HG03139 (cell line): ENCODE data around the gene KLF3.

Experiments
- ATAC-seq: cut with Tn5 transposase; IDR thresholded peaks from one replicate; pipeline ENCODE4 v1.9.1; 2021; ENCODE audit not compliant: unreplicated experiment

Gene KLF3

GRCh38 chr4:38735870-38736269 lies 71.9 kb downstream of the KLF3 start:
- ATAC-seq = no peak

DNA sequence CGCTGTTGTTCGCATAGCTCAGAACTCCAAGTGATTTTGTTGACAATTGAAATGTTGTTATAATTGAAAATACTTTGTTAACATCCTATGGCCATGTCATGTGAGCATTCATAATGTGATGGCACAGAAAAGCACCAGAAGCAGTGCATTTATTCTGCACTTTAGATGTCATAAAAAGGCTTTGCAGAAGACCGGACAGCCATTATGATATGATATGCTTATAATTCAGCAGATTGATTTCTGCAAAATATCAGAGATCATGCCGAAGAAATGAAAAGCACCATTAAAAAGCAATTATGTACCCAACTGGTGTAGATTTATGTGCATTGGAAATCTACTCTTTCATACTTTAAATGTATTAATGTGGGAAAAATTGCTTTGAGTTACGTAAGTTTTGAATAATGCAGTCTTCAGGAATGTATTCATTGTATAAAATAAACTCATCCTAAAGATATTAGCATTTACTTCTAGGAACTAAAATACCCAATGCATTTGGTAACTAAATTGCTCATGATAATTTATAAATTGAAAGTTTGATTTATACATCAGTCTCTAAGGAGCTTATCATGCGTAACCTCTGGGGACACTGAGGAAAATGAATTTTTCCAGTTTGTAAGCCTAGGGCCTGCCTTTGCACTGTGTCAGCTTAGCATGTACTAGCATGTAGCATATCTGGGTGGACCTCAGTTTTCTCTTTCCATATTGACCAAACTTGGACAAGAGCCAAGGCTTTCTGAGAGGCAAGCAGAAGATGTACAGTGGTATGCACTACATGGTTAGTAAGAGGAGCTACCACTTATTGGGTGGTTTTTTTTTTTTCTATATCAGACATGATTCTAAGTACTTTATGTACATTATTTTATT lies 75.2 kb downstream of the KLF3 start:
- no peak for ATAC-seq

DNA sequence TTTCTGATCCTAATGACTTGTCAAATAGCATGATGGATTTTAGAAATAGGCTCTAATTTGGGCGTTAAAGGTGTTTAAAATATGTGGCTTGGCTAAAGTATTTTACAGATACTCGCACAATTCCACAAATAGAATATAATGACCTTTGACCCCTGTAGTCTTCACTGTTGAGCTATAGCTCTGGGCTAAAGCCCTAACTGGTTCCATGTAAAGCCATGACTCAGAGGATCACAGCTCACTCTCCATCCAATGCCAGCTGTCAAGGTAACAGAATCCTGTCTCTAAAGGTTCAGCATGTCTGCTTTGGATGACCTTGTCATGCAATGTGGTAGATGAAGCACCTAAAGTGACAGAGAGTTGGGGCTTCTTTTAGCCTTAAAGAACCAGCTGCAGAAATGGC lies 76.3 kb downstream of the KLF3 start:
- no peak for ATAC-seq

- ATAC-seq = no peak
Observed at GRCh38 chr4:38743866-38744265, 79.9 kb downstream of the KLF3 start.

- no peak for ATAC-seq
Observed at GRCh38 chr4:38745881-38746280, 81.9 kb downstream of the KLF3 start.

- no peak for ATAC-seq
Observed at GRCh38 chr4:38747629-38748028, 83.6 kb downstream of the KLF3 start.

DNA sequence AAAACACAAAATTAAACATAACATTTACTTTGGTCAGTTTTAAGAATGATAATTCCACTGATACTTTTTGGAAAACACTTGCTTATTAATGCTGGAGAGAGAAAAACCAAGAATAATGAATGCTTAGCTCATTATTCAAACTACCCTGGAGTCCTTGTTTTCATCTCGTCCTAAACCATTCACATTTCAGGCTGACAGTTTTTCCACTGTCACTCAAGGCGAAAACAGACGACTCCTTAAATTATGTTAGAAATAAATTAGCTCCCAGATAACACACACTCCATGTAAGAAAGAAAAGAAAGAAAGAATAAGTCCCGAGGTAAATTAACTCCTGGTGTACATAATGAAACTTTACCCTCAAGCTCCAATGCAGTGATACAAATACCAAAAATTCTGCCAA lies 85.3 kb downstream of the KLF3 start:
- no peak for ATAC-seq
